HG03039 (cell line): ENCODE results near the gene B3GNT4.
"Not testable (repeated sequence)": the region's sequence is repeated elsewhere in the genome, so short reads cannot be mapped to it uniquely, and the experiment has no call there.

ENCODE experiments used
- ATAC-seq: cut with Tn5 transposase; IDR thresholded peaks from one replicate; pipeline ENCODE4 v1.9.1; 2021; ENCODE audit warnings: mild to moderate bottlenecking, moderate library complexity; ENCODE audit not compliant: unreplicated experiment

B3GNT4 gene

GRCh38 chr12:122203301-122204166 is at the start of gene B3GNT4:
Gene B3GNT4 (plus strand): TSS chr12:122203709. CDS start chr12:122204619, 910 bp downstream.
- no peak for ATAC-seq

DNA sequence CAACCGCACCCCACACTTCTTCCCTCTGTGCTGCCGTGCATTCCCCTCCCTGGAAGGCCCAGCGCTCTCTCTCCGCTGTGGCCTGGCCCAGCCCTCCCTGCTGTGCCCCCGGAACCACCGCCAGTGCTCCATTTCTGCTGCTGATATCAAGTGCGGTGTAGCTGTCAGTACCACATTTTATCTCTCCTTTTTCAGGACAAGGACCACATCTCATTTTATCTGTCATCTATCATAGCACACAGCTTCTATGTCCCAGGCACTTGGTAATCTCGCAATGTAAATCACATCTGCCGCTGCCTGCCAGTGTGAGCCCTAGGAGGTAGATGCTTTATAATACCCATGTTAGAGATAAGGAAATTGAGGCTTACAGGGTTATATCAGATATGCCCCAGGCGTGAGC is 47.8 kb upstream of the B3GNT4 start:
- no peak for ATAC-seq

DNA sequence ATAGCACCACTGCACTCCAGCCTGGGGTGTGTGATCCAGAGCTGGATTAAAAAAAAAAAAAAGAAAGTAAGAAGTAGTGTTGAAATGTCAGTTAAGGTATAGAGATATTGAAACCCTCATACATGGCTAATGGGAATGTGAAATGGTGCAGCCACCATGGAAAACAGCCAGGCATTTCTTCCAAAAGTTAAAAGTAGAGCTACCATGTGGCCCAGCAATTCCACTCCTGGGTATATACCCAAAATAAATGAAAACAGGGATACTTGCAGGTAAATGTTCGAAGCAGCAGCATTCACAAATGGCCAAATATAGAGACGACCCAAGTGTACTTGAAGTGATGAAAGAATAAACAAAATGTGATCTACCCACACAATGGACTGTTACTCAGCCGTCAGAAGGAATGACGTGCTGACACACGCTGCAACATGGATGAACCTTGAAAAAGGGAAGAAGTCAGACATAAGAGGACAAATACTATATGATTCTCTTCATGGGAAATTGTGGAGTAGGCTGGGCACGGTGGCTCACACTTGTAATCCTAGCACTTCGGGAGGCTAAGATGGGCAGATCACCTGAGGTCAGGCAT is 44.7 kb upstream of the B3GNT4 start:
- no peak for ATAC-seq

GRCh38 chr12:122159882-122160281 is 43.6 kb upstream of the B3GNT4 start:
- ATAC-seq, result no peak

DNA sequence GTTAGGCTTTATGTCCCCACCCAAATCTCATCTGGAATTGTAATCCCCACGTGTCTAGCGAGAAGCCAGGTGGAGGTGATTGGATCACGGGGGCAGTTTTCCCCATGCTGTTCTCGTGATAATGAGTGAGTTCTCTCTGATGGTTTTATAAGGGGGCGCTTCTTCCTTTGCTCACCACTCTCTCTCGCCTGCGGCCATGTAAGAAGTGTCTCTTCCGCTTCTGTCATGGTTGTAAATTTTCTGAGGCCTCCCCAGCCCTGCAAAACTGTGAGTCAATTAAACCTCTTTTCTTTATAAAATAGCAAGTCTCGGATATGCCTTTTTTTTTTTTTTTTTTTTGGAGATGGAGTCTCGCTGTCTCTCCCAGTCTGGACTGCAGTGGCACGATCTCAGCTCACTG is 42.7 kb upstream of the B3GNT4 start:
- ATAC-seq, result no peak

DNA sequence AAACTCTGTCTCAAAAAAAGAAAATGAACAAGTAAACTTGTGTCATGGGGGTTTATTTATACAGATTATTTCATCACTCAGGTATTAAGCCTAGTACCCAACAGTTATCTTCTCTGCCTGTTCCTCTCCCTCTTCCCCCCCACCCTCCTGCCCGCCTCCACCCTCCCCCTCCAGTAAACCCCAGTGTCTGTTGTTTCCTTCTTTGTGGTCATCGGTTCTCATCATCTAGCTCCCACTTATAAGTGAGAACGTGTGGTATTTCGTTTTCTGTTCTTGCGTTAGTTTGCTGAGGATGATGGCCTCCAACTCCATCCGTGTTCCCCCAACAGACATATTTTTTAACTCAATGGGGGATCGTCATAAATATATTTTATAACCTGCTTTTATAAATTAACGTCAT is 41.8 kb upstream of the B3GNT4 start:
- ATAC-seq, result no peak

DNA sequence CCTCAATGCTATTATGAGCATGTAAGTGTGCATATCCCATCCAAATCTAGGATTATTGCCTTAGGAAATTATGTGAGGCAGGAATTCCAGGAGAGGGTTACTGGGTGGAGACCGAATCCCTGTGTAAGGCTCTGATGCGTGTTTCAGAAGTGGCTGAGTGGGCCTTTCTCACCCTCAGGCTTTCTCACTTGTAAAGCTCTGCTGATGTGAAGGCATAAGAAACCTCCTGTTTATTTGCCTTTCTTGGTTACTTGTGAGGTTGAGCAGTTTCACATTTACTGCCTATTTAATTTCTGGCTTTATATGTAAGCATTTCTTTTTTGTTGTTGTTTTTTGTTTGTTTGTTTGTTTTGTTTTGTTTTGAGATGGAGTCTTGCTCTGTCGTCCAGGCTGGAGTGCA is 40.5 kb upstream of the B3GNT4 start:
- ATAC-seq, result no peak

GRCh38 chr12:122166422-122167349 is 36.8 kb upstream of the B3GNT4 start:
- no peak for ATAC-seq

DNA sequence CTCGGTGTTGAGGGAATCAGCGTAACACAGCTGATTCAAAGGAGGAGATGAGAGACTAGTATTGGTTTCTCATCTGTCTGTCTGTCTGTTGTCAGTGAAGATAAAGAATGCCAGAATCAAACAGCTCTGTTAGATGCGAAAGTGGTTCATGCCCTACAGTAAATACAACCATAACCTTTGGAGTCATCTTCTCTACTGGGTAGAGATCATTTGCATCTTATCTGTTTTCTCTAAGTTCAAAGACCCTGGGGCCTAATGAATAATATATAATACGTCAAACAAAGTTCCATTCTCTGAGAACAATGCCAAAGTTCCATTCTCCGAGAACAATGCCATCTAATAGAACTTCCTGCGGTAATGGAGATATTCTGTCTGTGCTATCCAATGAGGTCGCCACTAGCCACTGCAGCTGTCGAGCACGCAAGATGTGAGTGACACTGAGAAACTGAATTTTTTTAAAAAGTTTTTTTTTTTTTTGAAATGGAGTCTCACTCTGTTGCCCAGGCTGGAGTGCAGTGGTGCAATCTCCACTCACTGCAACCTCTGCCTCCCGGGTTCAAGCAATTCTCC is 36.1 kb upstream of the B3GNT4 start:
- no peak for ATAC-seq

DNA sequence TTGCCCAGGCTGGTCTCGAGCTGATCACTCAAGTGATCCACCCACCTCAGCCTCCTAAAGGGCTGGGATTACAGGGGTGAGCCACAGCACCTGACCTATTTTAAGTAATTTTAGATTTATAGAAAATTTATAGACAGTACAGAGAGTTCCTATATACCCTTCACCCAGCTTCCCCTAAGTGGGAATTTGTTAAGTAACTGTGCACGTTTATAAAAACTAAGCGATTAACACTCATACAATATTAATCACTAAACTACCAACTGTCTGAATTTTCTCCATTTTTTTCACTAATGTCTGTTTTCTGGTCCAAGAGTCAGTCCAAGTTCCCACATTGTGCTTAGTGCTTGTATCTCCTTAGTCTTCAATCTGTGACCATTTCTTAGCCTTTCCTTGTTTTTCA is 35.0 kb upstream of the B3GNT4 start:
- ATAC-seq, result no peak

DNA sequence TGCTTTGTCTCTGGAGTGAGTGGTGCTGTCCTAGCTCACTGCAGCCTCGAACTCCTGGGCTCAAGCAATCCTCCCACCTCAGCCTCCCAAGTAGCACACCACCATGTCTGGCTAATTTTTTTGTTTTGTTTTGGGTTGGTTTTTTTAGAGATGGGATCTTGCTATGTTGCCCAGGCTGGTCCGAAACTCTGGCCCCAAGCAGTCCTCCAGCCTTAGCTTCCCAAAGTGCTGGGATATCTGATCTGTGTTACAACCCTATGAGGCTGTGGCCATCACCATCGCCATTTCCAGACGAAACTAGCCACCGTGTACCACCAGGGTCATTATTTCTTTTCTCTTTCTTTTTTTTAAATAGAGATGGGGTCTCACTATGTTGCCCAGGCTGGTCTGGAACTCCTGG is 32.1 kb upstream of the B3GNT4 start:
- ATAC-seq, result no peak

DNA sequence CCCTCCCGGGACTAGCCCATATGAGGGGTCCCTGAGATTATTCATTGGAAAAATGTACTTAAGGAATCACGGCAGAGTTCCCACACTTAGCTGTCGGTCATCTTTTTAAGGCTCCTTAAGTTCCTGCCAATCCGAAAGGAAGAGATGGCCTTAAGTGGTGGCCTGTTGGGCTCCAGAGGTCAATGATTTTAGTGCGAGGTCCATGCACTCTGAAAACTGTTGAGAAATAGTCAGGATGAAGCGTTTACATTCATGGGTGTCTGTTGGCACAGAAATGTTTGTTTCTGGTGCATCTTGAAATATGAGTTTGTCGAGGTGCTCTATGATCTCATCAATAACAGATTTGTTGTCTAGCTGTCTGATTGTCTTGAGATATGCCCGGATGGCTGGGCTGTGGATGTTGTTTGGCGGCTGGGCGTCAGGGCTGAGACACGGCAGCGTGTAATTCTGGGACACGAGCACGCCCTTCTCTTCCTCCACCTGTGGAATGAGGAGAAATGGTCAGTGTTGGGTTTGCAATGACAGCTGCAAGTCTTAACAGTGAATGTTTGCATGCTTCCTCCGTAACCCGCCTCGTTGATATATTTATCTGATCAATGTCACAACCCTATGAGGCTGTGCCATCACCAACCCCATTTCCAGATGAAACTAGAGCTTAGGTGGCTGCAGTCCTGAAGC is 31.1 kb upstream of the B3GNT4 start:
- no peak for ATAC-seq

GRCh38 chr12:122174155-122174845 is 29.2 kb upstream of the B3GNT4 start, which contains the start of gene IL31:
Gene IL31 (minus strand): TSS chr12:122174221. CDS start chr12:122174172, 49 bp downstream.
- no peak for ATAC-seq

DNA sequence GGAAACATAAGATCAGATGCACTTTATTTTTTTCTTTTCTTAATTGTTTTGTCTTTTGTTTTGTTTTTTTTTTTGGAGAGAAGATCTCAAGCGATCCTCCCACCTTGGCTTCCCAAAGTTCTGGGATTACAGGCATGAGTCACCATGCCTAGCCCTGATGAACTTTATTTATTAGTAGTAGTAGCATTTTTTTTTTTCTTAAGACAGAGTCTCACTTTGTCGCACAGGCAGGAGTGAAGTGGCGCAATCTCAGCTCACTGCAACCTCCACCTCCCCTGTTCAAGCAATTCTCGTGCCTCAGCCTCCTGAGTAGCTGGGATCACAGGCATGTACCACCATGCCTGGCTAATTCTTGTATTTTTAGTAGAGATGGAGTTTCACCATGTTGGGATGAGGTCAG is 27.0 kb upstream of the B3GNT4 start:
- ATAC-seq, result not testable (repeated sequence)

- no peak for ATAC-seq
Measured at GRCh38 chr12:122182887-122183587, 20.5 kb upstream of the B3GNT4 start, which contains the start of gene LRRC43. Gene LRRC43 (plus strand): TSS chr12:122183123. CDS start chr12:122183145, 22 bp downstream.

- ATAC-seq, result no peak
Measured at GRCh38 chr12:122183588-122183940, 19.9 kb upstream of the B3GNT4 start.

GRCh38 chr12:122184517-122184916 is 19.0 kb upstream of the B3GNT4 start:
- no peak for ATAC-seq

GRCh38 chr12:122185079-122185478 is 18.4 kb upstream of the B3GNT4 start:
- ATAC-seq, result no peak

- no peak for ATAC-seq
Measured at GRCh38 chr12:122185494-122186082, 17.9 kb upstream of the B3GNT4 start.
